Activated T-cell treated with anti-CD3 and anti-CD28 coated beads, Interleukin-2, amount 50 U/mL, for 24 hours (primary cell): ENCODE data around the gene PERM1.
"Not testable (repeated sequence)": the region's sequence is repeated elsewhere in the genome, so short reads cannot be mapped to it uniquely, and the experiment has no call there.

Experiments used
- DNase-seq: peaks from one replicate; pipeline ENCODE4 v3.0.0-alpha.2; 2020
- H3K27ac Mint-ChIP-seq: 2 replicates; pipeline ENCODE4 v1.8.0; 2020; ENCODE audit warnings: mild to moderate bottlenecking, mixed read lengths
- H3K27me3 Mint-ChIP-seq: 2 replicates; pipeline ENCODE4 v1.8.0; 2020; ENCODE audit warnings: mixed read lengths
- H3K36me3 Mint-ChIP-seq: 2 replicates; pipeline ENCODE4 v1.8.0; 2020; ENCODE audit warnings: low read depth, mixed read lengths
- H3K4me1 Mint-ChIP-seq: 2 replicates; pipeline ENCODE4 v1.8.0; 2020; ENCODE audit warnings: low read depth, mixed read lengths
- H3K4me3 Mint-ChIP-seq: 2 replicates; pipeline ENCODE4 v1.8.0; 2020; ENCODE audit warnings: mild to moderate bottlenecking, moderate library complexity, mixed read lengths
- H3K9me3 Mint-ChIP-seq: 2 replicates; pipeline ENCODE4 v1.8.0; 2020; ENCODE audit warnings: mixed read lengths

The PERM1 gene, protein sequence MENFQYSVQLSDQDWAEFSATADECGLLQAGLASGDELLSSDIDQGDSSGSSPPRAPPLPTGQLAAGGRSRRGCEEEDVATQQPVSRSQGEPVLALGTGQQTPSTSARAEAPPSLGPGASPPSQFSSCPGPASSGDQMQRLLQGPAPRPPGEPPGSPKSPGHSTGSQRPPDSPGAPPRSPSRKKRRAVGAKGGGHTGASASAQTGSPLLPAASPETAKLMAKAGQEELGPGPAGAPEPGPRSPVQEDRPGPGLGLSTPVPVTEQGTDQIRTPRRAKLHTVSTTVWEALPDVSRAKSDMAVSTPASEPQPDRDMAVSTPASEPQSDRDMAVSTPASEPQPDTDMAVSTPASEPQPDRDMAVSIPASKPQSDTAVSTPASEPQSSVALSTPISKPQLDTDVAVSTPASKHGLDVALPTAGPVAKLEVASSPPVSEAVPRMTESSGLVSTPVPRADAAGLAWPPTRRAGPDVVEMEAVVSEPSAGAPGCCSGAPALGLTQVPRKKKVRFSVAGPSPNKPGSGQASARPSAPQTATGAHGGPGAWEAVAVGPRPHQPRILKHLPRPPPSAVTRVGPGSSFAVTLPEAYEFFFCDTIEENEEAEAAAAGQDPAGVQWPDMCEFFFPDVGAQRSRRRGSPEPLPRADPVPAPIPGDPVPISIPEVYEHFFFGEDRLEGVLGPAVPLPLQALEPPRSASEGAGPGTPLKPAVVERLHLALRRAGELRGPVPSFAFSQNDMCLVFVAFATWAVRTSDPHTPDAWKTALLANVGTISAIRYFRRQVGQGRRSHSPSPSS

GRCh38 chr1:981955-982558 lies at the start of gene PERM1:
Gene PERM1 (minus strand): TSS chr1:982093. CDS start chr1:981029, 1,064 bp downstream.
- DNase-seq: no peak
- peaks cover 43% of the 10 kb centered on the region for H3K27me3 Mint-ChIP-seq
- peaks cover 3% of the 10 kb centered on the region for H3K4me1 Mint-ChIP-seq
- no peaks in the 10 kb centered on the region for H3K9me3 Mint-ChIP-seq
- no peaks in the 10 kb centered on the region for H3K36me3 Mint-ChIP-seq
- no peak within 1 kb of the TSS for H3K27ac Mint-ChIP-seq
- no peak within 1 kb of the TSS for H3K4me3 Mint-ChIP-seq

DNA sequence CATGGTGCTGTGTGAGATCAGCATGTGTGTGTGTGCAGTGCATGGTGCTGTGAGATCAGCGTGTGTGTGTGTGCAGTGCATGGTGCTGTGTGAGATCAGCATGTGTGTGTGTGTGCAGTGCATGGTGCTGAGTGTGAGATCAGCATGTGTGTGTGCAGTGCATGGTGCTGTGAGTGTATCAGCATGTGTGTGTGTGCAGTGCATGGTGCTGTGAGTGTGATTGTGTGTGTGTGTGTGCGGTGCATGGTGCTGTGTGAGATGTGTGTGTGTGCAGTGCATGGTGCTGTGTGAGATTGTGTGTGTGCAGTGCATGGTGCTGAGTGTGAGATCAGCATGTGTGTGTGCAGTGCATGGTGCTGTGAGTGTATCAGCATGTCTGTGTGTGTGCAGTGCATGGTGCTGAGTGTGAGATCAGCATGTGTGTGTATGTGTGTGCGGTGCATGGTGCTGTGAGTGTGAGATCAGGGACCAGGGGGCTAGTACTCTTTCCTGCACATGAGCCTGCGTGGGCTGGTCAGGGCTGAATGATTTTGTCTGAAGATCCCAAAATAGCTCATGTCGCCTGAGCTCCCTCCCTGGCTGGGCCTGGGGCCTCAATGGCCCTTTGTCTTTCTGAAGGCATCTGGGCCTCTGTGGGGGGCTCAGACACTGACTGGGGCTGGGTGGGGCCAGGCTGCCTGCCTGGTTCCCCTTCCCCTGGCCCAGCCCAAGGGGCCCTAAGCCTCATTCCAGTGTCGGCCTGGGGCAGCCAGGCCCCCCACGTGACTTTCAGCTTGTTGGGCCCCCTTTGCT lies 49.2 kb upstream of the PERM1 start:
- not testable (repeated sequence) for DNase-seq, H3K9me3 Mint-ChIP-seq, H3K27ac Mint-ChIP-seq, H3K36me3 Mint-ChIP-seq, H3K4me1 Mint-ChIP-seq, H3K4me3 Mint-ChIP-seq
- peaks cover 23% of the 10 kb centered on the region for H3K27me3 Mint-ChIP-seq

- H3K9me3 Mint-ChIP-seq: no peaks in the 10 kb centered on the region
- DNase-seq: no peak
- H3K27ac Mint-ChIP-seq: no peak overlapping the region
- peaks cover 18% of the 10 kb centered on the region for H3K27me3 Mint-ChIP-seq
- H3K36me3 Mint-ChIP-seq: no peaks in the 10 kb centered on the region
- no peak overlapping the region for H3K4me3 Mint-ChIP-seq
- H3K4me1 Mint-ChIP-seq: peaks cover 7% of the 10 kb centered on the region
Measured at GRCh38 chr1:1027791-1028190, 45.9 kb upstream of the PERM1 start.

DNA sequence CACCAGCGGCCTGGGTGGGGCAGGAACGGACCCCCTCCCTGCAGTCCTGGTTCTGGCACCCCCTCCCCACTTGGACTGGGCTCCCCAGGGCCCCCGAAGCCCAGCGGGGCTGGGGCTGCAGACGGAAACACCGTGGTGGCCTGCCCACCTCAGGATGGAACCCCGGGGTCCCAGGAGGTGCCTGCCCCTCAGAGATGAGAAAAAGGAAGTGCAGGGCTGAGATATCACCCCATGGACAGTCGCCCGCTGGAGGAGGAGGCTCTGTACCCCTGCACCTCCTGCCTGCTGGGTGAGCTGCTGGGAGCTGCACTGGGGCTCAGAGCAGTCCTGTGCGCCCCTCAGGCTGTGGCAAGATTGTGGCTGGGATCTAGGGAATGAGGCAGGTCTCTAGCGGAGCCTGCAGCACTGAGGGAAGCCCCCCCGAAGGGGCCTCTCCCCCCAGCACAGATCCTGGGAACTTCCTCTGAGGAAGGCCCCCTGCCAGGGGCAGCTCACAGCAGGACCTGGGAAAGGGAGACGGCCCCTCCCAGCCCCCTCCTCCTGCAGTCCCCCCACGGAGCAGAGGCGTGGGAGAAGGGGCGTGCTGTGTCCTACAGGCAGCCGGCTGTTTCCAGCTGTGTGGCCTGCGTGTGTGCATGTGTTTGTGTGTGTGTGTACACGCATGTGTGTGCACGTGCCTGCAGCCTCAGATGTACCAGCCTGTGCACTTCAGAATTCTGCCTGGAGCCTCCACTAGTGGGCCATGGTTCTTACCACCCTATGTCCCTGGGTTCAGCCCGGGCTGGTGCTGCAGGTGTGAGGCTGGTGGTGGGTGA lies 44.9 kb upstream of the PERM1 start:
- Mint-ChIP-seq H3K27ac (no peak overlapping the region), H3K27me3 (peaks cover 14% of the 10 kb centered on the region), H3K36me3 (no peaks in the 10 kb centered on the region), H3K4me3 (no peak overlapping the region), H3K4me1 (no peaks in the 10 kb centered on the region), H3K9me3 (no peaks in the 10 kb centered on the region)
- no peak for DNase-seq

GRCh38 chr1:1025730-1026129 lies 43.8 kb upstream of the PERM1 start:
- Mint-ChIP-seq H3K4me3 (no peak overlapping the region), H3K9me3 (no peaks in the 10 kb centered on the region), H3K4me1 (no peaks in the 10 kb centered on the region), H3K27ac (no peak overlapping the region), H3K27me3 (peaks cover 14% of the 10 kb centered on the region), H3K36me3 (no peaks in the 10 kb centered on the region)
- no peak for DNase-seq

GRCh38 chr1:1024771-1025699 lies 43.1 kb upstream of the PERM1 start:
- no peak for DNase-seq
- H3K4me1 Mint-ChIP-seq: no peaks in the 10 kb centered on the region
- no peak overlapping the region for H3K4me3 Mint-ChIP-seq
- H3K27me3 Mint-ChIP-seq: peaks cover 14% of the 10 kb centered on the region
- no peak overlapping the region for H3K27ac Mint-ChIP-seq
- no peaks in the 10 kb centered on the region for H3K36me3 Mint-ChIP-seq
- H3K9me3 Mint-ChIP-seq: no peaks in the 10 kb centered on the region

DNA sequence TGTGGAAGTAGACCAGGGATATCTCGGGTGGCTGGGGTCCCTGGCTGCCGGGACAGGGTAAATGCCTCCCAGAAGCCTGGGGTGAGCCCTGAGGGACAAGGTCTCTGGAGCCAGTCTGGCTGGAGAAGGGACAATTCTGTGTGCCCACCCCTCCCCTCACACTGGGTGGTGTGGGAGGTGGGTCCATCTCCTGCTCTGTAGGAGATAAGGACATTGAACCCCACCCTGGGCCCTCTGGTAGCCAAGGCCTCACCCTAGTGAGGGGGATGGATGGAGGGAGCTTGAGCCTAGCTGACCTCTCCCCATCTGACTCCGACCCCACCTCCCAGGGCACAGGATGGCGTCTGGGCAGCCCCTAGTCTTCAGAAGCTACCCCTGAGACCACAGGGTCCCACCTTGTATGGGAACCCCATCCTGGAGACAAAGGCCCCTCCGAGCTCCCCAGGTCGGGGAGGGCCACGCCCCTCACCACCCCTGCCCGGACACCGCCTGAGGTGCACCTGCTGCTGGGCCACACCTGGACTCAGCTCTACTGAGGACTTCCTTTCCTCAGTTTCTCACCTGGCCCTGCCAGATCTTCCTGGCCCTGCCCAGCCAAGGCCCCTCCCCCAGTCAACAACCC lies 42.4 kb upstream of the PERM1 start:
- H3K4me3 Mint-ChIP-seq: no peak overlapping the region
- no peak overlapping the region for H3K27ac Mint-ChIP-seq
- no peaks in the 10 kb centered on the region for H3K9me3 Mint-ChIP-seq
- H3K4me1 Mint-ChIP-seq: no peaks in the 10 kb centered on the region
- peaks cover 14% of the 10 kb centered on the region for H3K27me3 Mint-ChIP-seq
- DNase-seq: no peak
- no peaks in the 10 kb centered on the region for H3K36me3 Mint-ChIP-seq

GRCh38 chr1:1023700-1024099 lies 41.8 kb upstream of the PERM1 start:
- H3K9me3 Mint-ChIP-seq: no peaks in the 10 kb centered on the region
- DNase-seq: no peak
- H3K36me3 Mint-ChIP-seq: no peaks in the 10 kb centered on the region
- H3K27me3 Mint-ChIP-seq: peaks cover 14% of the 10 kb centered on the region
- H3K4me3 Mint-ChIP-seq: no peak overlapping the region
- H3K4me1 Mint-ChIP-seq: peaks cover 3% of the 10 kb centered on the region
- no peak overlapping the region for H3K27ac Mint-ChIP-seq

DNA sequence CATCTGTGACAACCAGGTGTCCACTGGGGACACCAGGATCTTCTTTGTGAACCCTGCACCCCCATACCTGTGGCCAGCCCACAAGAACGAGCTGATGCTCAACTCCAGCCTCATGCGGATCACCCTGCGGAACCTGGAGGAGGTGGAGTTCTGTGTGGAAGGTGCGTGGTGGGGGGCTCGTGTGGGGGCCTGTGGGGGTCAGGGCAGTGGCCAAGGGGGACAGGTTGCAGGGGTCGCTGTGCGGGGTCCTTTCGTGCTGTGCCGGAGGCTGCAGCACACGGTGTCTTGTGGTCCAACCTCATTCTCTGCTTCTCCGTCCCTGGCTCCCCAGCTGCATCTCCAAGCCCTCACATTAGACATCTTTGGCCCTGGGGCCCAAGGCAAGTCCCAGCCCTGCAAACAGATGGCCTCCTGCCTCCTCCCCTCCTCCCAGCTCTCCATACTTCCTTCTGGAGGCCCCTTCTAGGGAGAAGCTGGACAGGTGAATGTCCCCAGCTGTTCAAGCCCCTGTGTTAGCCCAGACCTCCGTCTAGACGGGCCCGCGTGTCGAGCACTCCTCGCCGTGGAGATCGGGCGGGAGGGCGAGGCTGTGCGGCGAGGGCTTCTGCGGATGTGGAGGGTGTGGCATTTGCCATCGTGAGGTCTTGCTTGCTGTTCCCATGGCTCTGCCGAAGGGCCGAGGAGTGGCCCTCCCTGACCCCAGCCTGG lies 40.6 kb upstream of the PERM1 start:
- Mint-ChIP-seq H3K27me3 (peaks cover 14% of the 10 kb centered on the region), H3K9me3 (no peaks in the 10 kb centered on the region), H3K4me1 (peaks cover 3% of the 10 kb centered on the region), H3K36me3 (no peaks in the 10 kb centered on the region), H3K27ac (no peak overlapping the region), H3K4me3 (no peak overlapping the region)
- DNase-seq: no peak

- Mint-ChIP-seq H3K27ac (no peak overlapping the region), H3K9me3 (no peaks in the 10 kb centered on the region), H3K36me3 (no peaks in the 10 kb centered on the region), H3K4me3 (no peak overlapping the region), H3K27me3 (peaks cover 11% of the 10 kb centered on the region), H3K4me1 (peaks cover 9% of the 10 kb centered on the region)
- no peak for DNase-seq
Measured at GRCh38 chr1:1021920-1022259, 40.0 kb upstream of the PERM1 start.

DNA sequence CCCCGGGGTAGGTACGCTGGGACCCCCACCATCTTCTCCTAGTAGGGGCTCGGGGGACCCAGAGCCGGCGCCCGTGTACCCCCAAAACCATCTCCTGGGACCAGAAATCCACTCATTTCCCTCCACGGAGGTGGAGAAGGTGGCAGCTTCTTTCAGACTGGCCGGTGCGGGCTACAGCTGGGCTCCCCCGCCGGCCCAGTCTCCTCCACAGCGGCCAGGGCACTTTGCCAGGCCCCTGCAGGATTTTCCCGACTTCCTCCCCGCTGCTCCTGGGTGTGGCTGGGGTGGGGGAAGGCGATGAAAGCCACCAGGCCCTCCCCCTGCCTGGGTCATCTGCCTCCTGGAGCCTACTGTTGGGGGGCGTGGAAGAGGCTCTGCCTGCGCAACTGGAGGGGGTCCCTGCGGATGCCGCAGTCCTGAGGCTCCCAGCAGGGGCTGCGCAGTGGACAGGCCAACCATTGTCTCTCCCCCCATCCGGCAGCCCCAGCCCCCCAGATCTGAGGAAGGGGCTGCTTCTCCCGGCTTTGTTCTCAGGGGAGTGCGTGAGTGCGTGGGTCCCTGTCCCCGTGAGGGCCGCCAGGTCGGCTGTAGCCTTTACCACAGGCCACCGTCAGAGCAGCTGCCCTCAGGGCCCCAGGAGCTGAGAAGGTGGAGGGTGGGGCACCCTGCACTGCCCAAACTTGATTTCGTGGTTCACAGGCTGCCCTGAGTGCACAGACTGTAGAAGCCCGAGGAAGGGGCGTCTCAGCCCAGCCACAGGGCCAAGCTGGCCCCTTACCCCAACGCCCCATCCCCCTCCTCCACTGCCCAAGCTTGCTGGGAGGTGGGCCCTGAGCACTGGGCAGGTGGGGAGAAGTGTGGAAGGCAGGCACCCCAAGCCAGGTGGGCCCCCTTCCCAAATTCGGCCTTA lies 39.4 kb upstream of the PERM1 start:
- Mint-ChIP-seq H3K9me3 (no peaks in the 10 kb centered on the region), H3K36me3 (no peaks in the 10 kb centered on the region), H3K27me3 (peaks cover 11% of the 10 kb centered on the region), H3K4me1 (peaks cover 9% of the 10 kb centered on the region), H3K4me3 (peak overlapping the region; percentile 44), H3K27ac (no peak overlapping the region)
- no peak for DNase-seq
